ENCODE measurements around the gene TFF3. TPM values are rescaled to one million over a fixed set of nuclear protein-coding genes. Genes with fewer than 3 reads are reported as not detected.

Gene TFF3
- total RNA-seq = 0.68 TPM in 1 of 2 replicates, not detected in the other

GRCh38 chr21:42315296-42315891 lies at the start of gene TFF3:
TFF3 (minus strand) TSS chr21:42315409; CDS start chr21:42315374, 35 bp downstream.

GRCh38 chr21:42350927-42351426 lies 35.8 kb upstream of the TFF3 start, which contains the start of gene TFF2:
TFF2 (minus strand) TSS chr21:42350994; CDS start chr21:42350957, 37 bp downstream.

Other genes starting within 250 kb of the TFF3 start
- gene UMODL1, start 244.1 kb downstream of the TFF3 start, total RNA-seq = not detected in 2 replicates
- gene ABCG1, start 96.3 kb downstream of the TFF3 start, total RNA-seq = 2.1 and 3.3 TPM in 2 replicates
- gene TFF2, start 35.6 kb upstream of the TFF3 start, total RNA-seq = not detected in 2 replicates
- not detected in 2 replicates for gene TFF1, start 51.1 kb upstream of the TFF3 start, total RNA-seq
- not detected in 2 replicates for gene TMPRSS3, start 80.6 kb upstream of the TFF3 start, total RNA-seq
- not detected in 2 replicates for gene UBASH3A, start 88.5 kb upstream of the TFF3 start, total RNA-seq
- gene RSPH1, start 180.8 kb upstream of the TFF3 start, total RNA-seq = 0.13 TPM in 1 of 2 replicates, not detected in the other
- gene SLC37A1, start 198.4 kb upstream of the TFF3 start, total RNA-seq = 7.2 and 7.4 TPM in 2 replicates